IMR-90 (cell line): ENCODE measurements around the gene IQSEC1. TPM values are rescaled to one million over a fixed set of nuclear protein-coding genes. Genes with fewer than 3 reads are reported as not detected.

Source experiments
- ATAC-seq: fragments of 200-7000 bp; cut with Tn5 transposase; 2 replicates; pipeline ENCODE4 v1.9.1; 2020; ENCODE audit warnings: low read depth, mild to moderate bottlenecking, moderate library complexity
- BruUV-seq: library from RNA; stranded (reverse); fragments of 400-500 nt; replicated peaks from 2 replicates; lab custom pipeline; 2021; lab: Mats Ljungman, UMichigan
- CTCF ChIA-PET: fragments of 300-600 bp; formaldehyde crosslinking; extraction: SDS; loops from one replicate; lab custom pipeline; 2021; ENCODE audit warnings: antibody characterized with exemption; lab: Yijun Ruan, JAX
- POLR2A ChIA-PET: fragments of 300-600 bp; sonication (Branson Sonifier 250); formaldehyde crosslinking; loops from one replicate; lab custom pipeline; 2022; ENCODE audit warnings: antibody characterized with exemption; ENCODE audit not compliant: unreplicated experiment; lab: Charles Lee
- DNase-seq: peaks from one replicate; pipeline ENCODE4 v3.0.0; 2013
- H2AFZ ChIP-seq: replicated peaks from 2 replicates; pipeline ENCODE3; 2013; ENCODE audit warnings: low read length, mild to moderate bottlenecking; ENCODE audit not compliant: poor library complexity
- H2AK5ac ChIP-seq: 2 replicates; pipeline ENCODE4 v1.6.1; 2013; ENCODE audit warnings: low read depth, low read length, inconsistent platforms
- H2AK9ac ChIP-seq: replicated peaks from 2 replicates; pipeline ENCODE3; 2013; ENCODE audit warnings: mild to moderate bottlenecking, low read depth, low read length, moderate library complexity; ENCODE audit not compliant: poor library complexity
- H2BK120ac ChIP-seq: 2 replicates; pipeline ENCODE4 v1.6.1; 2013; ENCODE audit warnings: low read depth, low read length, inconsistent platforms
- H2BK15ac ChIP-seq: 3 replicates; pipeline ENCODE4 v1.6.1; 2013; ENCODE audit warnings: low read depth, low read length, inconsistent platforms
- H2BK20ac ChIP-seq: 2 replicates; pipeline ENCODE4 v1.6.1; 2013; ENCODE audit warnings: low read depth, mild to moderate bottlenecking, inconsistent platforms, low read length, moderate library complexity
- H2BK5ac ChIP-seq: 2 replicates; pipeline ENCODE4 v1.6.1; 2013; ENCODE audit warnings: mild to moderate bottlenecking, low read depth, low read length, inconsistent platforms; ENCODE audit not compliant: poor library complexity, severe bottlenecking
- H3K14ac ChIP-seq: replicated peaks from 2 replicates; pipeline ENCODE4 v1.6.1; 2013; ENCODE audit warnings: low read depth, low read length, inconsistent platforms
- H3K18ac ChIP-seq: 2 replicates; pipeline ENCODE4 v1.6.1; 2013; ENCODE audit warnings: low read depth, low read length, control low read depth
- H3K23ac ChIP-seq: 2 replicates; pipeline ENCODE4 v1.6.1; 2013; ENCODE audit warnings: low read depth, low read length, inconsistent platforms
- H3K27ac ChIP-seq: 2 replicates; pipeline ENCODE4 v1.5.1; 2013; ENCODE audit warnings: mild to moderate bottlenecking, control low read depth, low read length; ENCODE audit not compliant: insufficient read depth
- H3K27me3 ChIP-seq: 2 replicates; pipeline ENCODE4 v1.6.1; 2013; ENCODE audit warnings: low read length; ENCODE audit not compliant: control insufficient read depth, insufficient read depth
- H3K36me3 ChIP-seq: 2 replicates; pipeline ENCODE4 v1.6.1; 2013; ENCODE audit warnings: low read length, mixed read lengths; ENCODE audit not compliant: control insufficient read depth, insufficient read depth
- H3K4ac ChIP-seq: 2 replicates; pipeline ENCODE4 v1.6.1; 2013; ENCODE audit warnings: low read depth, low read length, inconsistent platforms
- H3K4me1 ChIP-seq: 2 replicates; pipeline ENCODE4 v1.6.1; 2013; ENCODE audit warnings: low read length, mixed read lengths; ENCODE audit not compliant: control insufficient read depth, insufficient read depth
- H3K4me2 ChIP-seq: 2 replicates; pipeline ENCODE4 v1.6.1; 2013; ENCODE audit warnings: low read depth, mild to moderate bottlenecking, control low read depth, low read length, moderate library complexity
- H3K4me3 ChIP-seq: 2 replicates; pipeline ENCODE4 v1.5.1; 2013; ENCODE audit warnings: low read depth, mild to moderate bottlenecking, control low read depth, low read length, moderate library complexity; ENCODE audit not compliant: insufficient read depth
- H3K56ac ChIP-seq: 2 replicates; pipeline ENCODE4 v1.6.1; 2013; ENCODE audit warnings: low read length, inconsistent platforms; ENCODE audit not compliant: insufficient read depth; ENCODE audit errors: extremely low read depth
- H3K79me1 ChIP-seq, 2 experiments: 2 replicates each; pipeline ENCODE4 v1.6.1; 2013; ENCODE audit warnings: low read length in 2 of 2, inconsistent platforms in 1 of 2, low read depth in 1 of 2
- H3K9ac ChIP-seq: 2 replicates; pipeline ENCODE4 v1.6.1; 2013; ENCODE audit warnings: low read depth, low read length, control low read depth
- H3K9me1 ChIP-seq: 2 replicates; pipeline ENCODE4 v1.6.1; 2013; ENCODE audit warnings: low read length, inconsistent platforms; ENCODE audit not compliant: insufficient read depth
- H3K9me3 ChIP-seq: 2 replicates; pipeline ENCODE4 v1.6.1; 2013; ENCODE audit warnings: low read length; ENCODE audit not compliant: control insufficient read depth, insufficient read depth
- H4K20me1 ChIP-seq: 2 replicates; pipeline ENCODE4 v1.6.1; 2013; ENCODE audit warnings: low read length, inconsistent platforms; ENCODE audit not compliant: insufficient read depth
- H4K5ac ChIP-seq: 2 replicates; pipeline ENCODE4 v1.6.1; 2013; ENCODE audit warnings: mild to moderate bottlenecking, low read depth, low read length, control low read depth
- H4K8ac ChIP-seq, 2 experiments: 2 replicates each; pipeline ENCODE4 v1.6.1; 2013; ENCODE audit warnings: low read depth in 2 of 2, low read length in 2 of 2, control low read depth in 1 of 2, inconsistent platforms in 1 of 2
- H4K91ac ChIP-seq: 2 replicates; pipeline ENCODE4 v1.6.1; 2013; ENCODE audit warnings: low read depth, low read length, inconsistent platforms; ENCODE audit not compliant: insufficient read depth
- BHLHE40 ChIP-seq: fragments of 150-350 bp; IDR thresholded peaks from 2 replicates; pipeline ENCODE4 v1.6.1; 2016; ENCODE audit warnings: mild to moderate bottlenecking, low read depth, low read length
- CEBPB ChIP-seq: IDR thresholded peaks from 2 replicates; pipeline ENCODE4 v1.6.1; 2012; ENCODE audit warnings: low read depth, low read length, improper control_type of control experiment
- CHD1 ChIP-seq: IDR thresholded peaks from 2 replicates; pipeline ENCODE4 v1.6.1; 2012; ENCODE audit warnings: low read depth, low read length, improper control_type of control experiment
- CTCF ChIP-seq: conservative IDR thresholded peaks from 2 replicates; pipeline ENCODE4 v1.5.1; 2012; ENCODE audit warnings: mild to moderate bottlenecking, low read depth, low read length, improper control_type of control experiment
- ELK1 ChIP-seq: fragments of 150-350 bp; IDR thresholded peaks from 2 replicates; pipeline ENCODE4 v1.6.1; 2016; ENCODE audit warnings: low read depth, mild to moderate bottlenecking, low read length, moderate library complexity, borderline replicate concordance
- FOS ChIP-seq: fragments of 150-350 bp; IDR thresholded peaks from 2 replicates; pipeline ENCODE4 v1.6.1; 2016; ENCODE audit warnings: low read depth, low read length
- MAZ ChIP-seq: IDR thresholded peaks from 2 replicates; pipeline ENCODE4 v1.6.1; 2012; ENCODE audit warnings: low read depth, mild to moderate bottlenecking, low read length, improper control_type of control experiment, moderate library complexity, borderline replicate concordance
- MXI1 ChIP-seq: IDR thresholded peaks from 2 replicates; pipeline ENCODE4 v1.6.1; 2012; ENCODE audit warnings: low read depth, mild to moderate bottlenecking, low read length, moderate library complexity, borderline replicate concordance
- NFE2L2 ChIP-seq: fragments of 150-350 bp; IDR thresholded peaks from 2 replicates; pipeline ENCODE4 v1.6.1; 2016; ENCODE audit warnings: low read depth, mild to moderate bottlenecking, low read length
- POLR2A ChIP-seq: IDR thresholded peaks from 2 replicates; pipeline ENCODE4 v1.6.1; 2012; ENCODE audit warnings: mild to moderate bottlenecking, low read depth, low read length
- RAD21 ChIP-seq: IDR thresholded peaks from 2 replicates; pipeline ENCODE4 v1.6.1; 2012; ENCODE audit warnings: low read length, improper control_type of control experiment
- RCOR1 ChIP-seq: IDR thresholded peaks from 2 replicates; pipeline ENCODE4 v1.6.1; 2012; ENCODE audit warnings: mild to moderate bottlenecking, low read length, improper control_type of control experiment; ENCODE audit not compliant: insufficient replicate concordance
- RFX5 ChIP-seq: IDR thresholded peaks from 2 replicates; pipeline ENCODE4 v1.8.0; 2012; ENCODE audit warnings: low read depth, mild to moderate bottlenecking, low read length, moderate library complexity
- SMC3 ChIP-seq: fragments of 150-350 bp; IDR thresholded peaks from 2 replicates; pipeline ENCODE4 v1.6.1; 2016; ENCODE audit warnings: low read depth, mild to moderate bottlenecking, antibody characterized with exemption, low read length, moderate library complexity
- WGBS, 2 experiments: methylation state at CpG; one replicate each; pipeline versions ENCODE4 v1.1.5 to v1.1.7; 2013; ENCODE audit warnings: missing lambda C conversion rate in 2 of 2; ENCODE audit not compliant: insufficient read length in 1 of 2; ENCODE audit errors: extremely low coverage in 2 of 2; 5-methylcytosine and 5-hydroxymethylcytosine counted together
- dilution Hi-C: fragments of 300-500 bp; cut with HindIII; formaldehyde crosslinking; loops from one replicate; pipeline ENCODE4 v1.14.3; 2018; ENCODE audit warnings: low sequenced_read_pairs; ENCODE audit not compliant: unreplicated experiment
- in situ Hi-C: fragments of 300-500 bp; cut with MboI; formaldehyde crosslinking; loops from 3 replicates; pipeline ENCODE4 v1.14.3; 2019; ENCODE audit warnings: low sequenced_read_pairs, inconsistent platforms, mixed read lengths
- intact Hi-C: fragments of 100-400 bp; cut with micrococcal nuclease; formaldehyde crosslinking; loops from 2 replicates; pipeline ENCODE4 v1.10.0; 2022
- polyA plus RNA-seq, 3 experiments: library from polyadenylated mRNA; depleted of rRNA; stranded (reverse); fragments of >200 nt; gene quantifications; 2 replicates each; pipeline ENCODE4 v1.2.3, GENCODE V29; 2012; ENCODE audit warnings: low replicate concordance in 1 of 3
- total RNA-seq: library from RNA; depleted of rRNA; stranded (reverse); fragments of >200 nt; gene quantifications from 2 replicates; pipeline ENCODE4 v1.2.3, GENCODE V29; 2012

The IQSEC1 gene
- total and polyA plus RNA-seq, 2 of the 4 experiments (the other 2 are of a cell fraction): 5.9 to 11.9 TPM

DNA sequence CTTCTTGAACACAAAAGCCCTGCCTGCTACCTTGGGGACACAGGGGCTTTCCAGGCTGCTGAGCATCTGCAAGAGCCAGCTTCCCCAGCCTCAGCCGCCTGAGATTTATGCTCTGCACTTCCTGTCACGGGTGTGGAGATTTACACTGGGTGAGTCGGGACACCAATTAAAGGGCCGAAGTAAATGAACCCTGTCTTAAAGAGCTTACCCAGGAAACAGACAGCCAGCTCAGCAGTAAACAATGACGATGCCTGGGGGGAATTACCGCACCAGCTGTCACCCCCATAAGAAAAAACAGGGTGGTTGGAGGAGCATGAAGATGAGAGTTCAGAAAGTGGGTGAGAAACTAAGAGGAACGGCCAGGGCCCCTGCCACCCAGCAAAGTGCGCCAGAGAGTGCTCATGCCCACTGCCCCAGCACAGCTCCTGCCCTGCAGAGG lies 37.5 kb upstream of the IQSEC1 start:
- Histone ChIP-seq H3K4ac (no peak overlapping the region), H3K9ac (no peak overlapping the region), H2AFZ (peak overlapping the region; percentile 10), H3K79me1 (no peaks in the 10 kb centered on the region), H3K14ac (no peak overlapping the region), H3K4me1 (no peaks in the 10 kb centered on the region), H3K4me2 (no peak overlapping the region), H3K27me3 (peaks cover 17% of the 10 kb centered on the region), H2BK20ac (no peak overlapping the region), H2BK5ac (no peak overlapping the region), H2BK120ac (no peak overlapping the region), H3K4me3 (no peak overlapping the region), H3K36me3 (no peaks in the 10 kb centered on the region), H3K23ac (no peak overlapping the region), H2AK9ac (no peak overlapping the region), H4K5ac (no peak overlapping the region), H4K8ac (no peak overlapping the region), H3K9me3 (no peaks in the 10 kb centered on the region), H3K27ac (no peak overlapping the region), H2BK15ac (no peak overlapping the region), H3K9me1 (no peaks in the 10 kb centered on the region), H3K18ac (no peak overlapping the region), H4K91ac (no peak overlapping the region), H3K56ac (no peak overlapping the region), H2AK5ac (no peak overlapping the region), H4K20me1 (no peaks in the 10 kb centered on the region)
- 40% methylated on average over 1 of the region's 8 CpGs; no CpG with 5 or more reads in 1 of the 2 experiments for WGBS, 2 experiments
- CTCF ChIA-PET: no interaction called here
- no peak for ATAC-seq
- in situ Hi-C loops (no loop called here), intact Hi-C loops (no loop called here), dilution Hi-C loops (no loop called here)
- no peak for DNase-seq
- POLR2A ChIA-PET: no interaction called here
- BruUV-seq: no TSS peak
- no peak for TF ChIP-seq NFE2L2
- TF ChIP-seq CTCF: no peak
- TF ChIP-seq MAZ: no peak
- TF ChIP-seq ELK1: no peak
- no peak for TF ChIP-seq BHLHE40
- TF ChIP-seq CEBPB: no peak
- no peak for TF ChIP-seq RAD21
- no peak for TF ChIP-seq MXI1
- TF ChIP-seq POLR2A: no peak
- no peak for TF ChIP-seq FOS
- no peak for TF ChIP-seq RCOR1
- no peak for TF ChIP-seq RFX5
- no peak for TF ChIP-seq CHD1
- TF ChIP-seq SMC3: no peak
